Measurements from ENCODE around the gene MPC1.

Gene MPC1

GRCh38 chr6:166382933-166383801 is at the start of gene MPC1:
TSS of gene MPC1 (minus strand) at chr6:166382940. CDS start at chr6:166382876, 64 bp downstream.
- peak; percentile 92 for DNase-seq (ENCODE audit: low spot score)

- DNase-seq (ENCODE audit: low spot score), result no peak
Measured at GRCh38 chr6:166430269-166430668, 47.5 kb upstream of the MPC1 start.

- DNase-seq (ENCODE audit: low spot score), result no peak
Measured at GRCh38 chr6:166424431-166424830, 41.7 kb upstream of the MPC1 start.

- peak; percentile 96 for DNase-seq (ENCODE audit: low spot score)
Measured at GRCh38 chr6:166423781-166424180, 41.0 kb upstream of the MPC1 start.

GRCh38 chr6:166423051-166423745 is 40.5 kb upstream of the MPC1 start:
- DNase-seq (ENCODE audit: low spot score), result no peak

- peak; percentile 35 for DNase-seq (ENCODE audit: low spot score)
Measured at GRCh38 chr6:166422201-166422940, 39.6 kb upstream of the MPC1 start.

GRCh38 chr6:166420351-166420750 is 37.6 kb upstream of the MPC1 start:
- peak; percentile 93 for DNase-seq (ENCODE audit: low spot score)

- DNase-seq (ENCODE audit: low spot score), result no peak
Measured at GRCh38 chr6:166419717-166420116, 37.0 kb upstream of the MPC1 start.

GRCh38 chr6:166419286-166419685 is 36.5 kb upstream of the MPC1 start:
- DNase-seq (ENCODE audit: low spot score), result no peak

- no peak for DNase-seq (ENCODE audit: low spot score)
Measured at GRCh38 chr6:166418691-166419143, 36.0 kb upstream of the MPC1 start.

GRCh38 chr6:166417285-166417691 is 34.5 kb upstream of the MPC1 start:
- DNase-seq (ENCODE audit: low spot score), result no peak

- no peak for DNase-seq (ENCODE audit: low spot score)
Measured at GRCh38 chr6:166415833-166416347, 33.1 kb upstream of the MPC1 start.

GRCh38 chr6:166415306-166415705 is 32.6 kb upstream of the MPC1 start:
- DNase-seq (ENCODE audit: low spot score), result no peak

GRCh38 chr6:166413491-166413951 is 30.8 kb upstream of the MPC1 start:
- DNase-seq (ENCODE audit: low spot score), result no peak

- DNase-seq (ENCODE audit: low spot score), result no peak
Measured at GRCh38 chr6:166412911-166413384, 30.2 kb upstream of the MPC1 start.

GRCh38 chr6:166412156-166412910 is 29.6 kb upstream of the MPC1 start:
- DNase-seq (ENCODE audit: low spot score), result no peak

- no peak for DNase-seq (ENCODE audit: low spot score)
Measured at GRCh38 chr6:166411721-166412151, 29.0 kb upstream of the MPC1 start.

GRCh38 chr6:166411271-166411670 is 28.5 kb upstream of the MPC1 start:
- no peak for DNase-seq (ENCODE audit: low spot score)

GRCh38 chr6:166410426-166410935 is 27.7 kb upstream of the MPC1 start:
- no peak for DNase-seq (ENCODE audit: low spot score)

- DNase-seq (ENCODE audit: low spot score), result no peak
Measured at GRCh38 chr6:166408936-166409755, 26.4 kb upstream of the MPC1 start.

Data from pons (tissue), 1 donor.